ENCODE measurements around the gene PIGR. TPM values are rescaled to one million over a fixed set of nuclear protein-coding genes. Genes with fewer than 3 reads are reported as not detected.

PIGR gene
- total and polyA plus RNA-seq, 2 of the 4 experiments (the other 2 are of a cell fraction), result not detected

DNA sequence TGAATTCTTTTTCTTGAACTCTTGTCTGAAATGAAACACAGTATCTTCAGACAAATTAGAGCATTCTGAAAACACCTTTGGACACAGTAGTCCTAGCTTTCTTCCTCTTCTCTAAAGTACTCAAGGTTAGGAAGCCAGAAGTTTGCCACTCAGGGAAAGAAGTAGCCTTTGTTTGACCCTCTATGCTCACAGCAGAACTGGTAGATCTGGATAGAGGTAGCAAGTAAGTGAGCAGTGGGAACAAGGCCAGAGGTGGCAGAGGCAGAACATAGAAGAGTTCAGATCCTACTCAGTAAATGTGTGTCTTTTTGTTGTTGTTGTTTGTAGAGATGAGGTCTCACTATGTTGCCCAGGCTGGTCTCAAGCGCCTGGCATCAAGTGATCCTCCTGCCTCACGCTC, 7.4 kb upstream of the PIGR start:
- peaks cover 3% of the 10 kb centered on the region for H3K9me3 ChIP-seq (ENCODE audit: control insufficient read depth, insufficient read depth, low read length)
- H2BK5ac ChIP-seq (ENCODE audit: low read depth, low read length, poor library complexity, severe bottlenecking), result no peak overlapping the region
- no peaks in the 10 kb centered on the region for H4K20me1 ChIP-seq (ENCODE audit: insufficient read depth, low read length)
- no peaks in the 10 kb centered on the region for H3K36me3 ChIP-seq (ENCODE audit: control insufficient read depth, insufficient read depth, low read length)
- intact Hi-C loops (cut with micrococcal nuclease), result no loop called here
- H3K27me3 ChIP-seq (ENCODE audit: control insufficient read depth, insufficient read depth, low read length), result peaks cover 57% of the 10 kb centered on the region
- no peak overlapping the region for H2AK9ac ChIP-seq (replicated peaks; ENCODE audit: low read depth, low read length, poor library complexity)
- TF ChIP-seq FOS (IDR thresholded peaks at IDR 0.05; ENCODE audit: low read depth, low read length), result no peak
- TF ChIP-seq MAFK (IDR thresholded peaks at IDR 0.05; ENCODE audit: low read depth, low read length), result no peak
- TF ChIP-seq, protein P1, sequence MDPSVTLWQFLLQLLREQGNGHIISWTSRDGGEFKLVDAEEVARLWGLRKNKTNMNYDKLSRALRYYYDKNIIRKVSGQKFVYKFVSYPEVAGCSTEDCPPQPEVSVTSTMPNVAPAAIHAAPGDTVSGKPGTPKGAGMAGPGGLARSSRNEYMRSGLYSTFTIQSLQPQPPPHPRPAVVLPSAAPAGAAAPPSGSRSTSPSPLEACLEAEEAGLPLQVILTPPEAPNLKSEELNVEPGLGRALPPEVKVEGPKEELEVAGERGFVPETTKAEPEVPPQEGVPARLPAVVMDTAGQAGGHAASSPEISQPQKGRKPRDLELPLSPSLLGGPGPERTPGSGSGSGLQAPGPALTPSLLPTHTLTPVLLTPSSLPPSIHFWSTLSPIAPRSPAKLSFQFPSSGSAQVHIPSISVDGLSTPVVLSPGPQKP (IDR thresholded peaks at IDR 0.05; ENCODE audit: borderline replicate concordance, low read depth, low read length), result no peak
- TF ChIP-seq MXI1 (IDR thresholded peaks at IDR 0.05; ENCODE audit: borderline replicate concordance, low read depth, low read length), result no peak
- no peak for TF ChIP-seq RCOR1 (IDR thresholded peaks at IDR 0.05; ENCODE audit: insufficient replicate concordance, low read length)
- no peak for TF ChIP-seq SMC3 (IDR thresholded peaks at IDR 0.05; ENCODE audit: low read depth, low read length)
- no peak for TF ChIP-seq MAZ (IDR thresholded peaks at IDR 0.05; ENCODE audit: borderline replicate concordance, low read depth, low read length)
- TF ChIP-seq CHD1 (IDR thresholded peaks at IDR 0.05; ENCODE audit: low read depth, low read length), result no peak
- TF ChIP-seq RAD21 (IDR thresholded peaks at IDR 0.05; ENCODE audit: low read length), result no peak
- TF ChIP-seq, protein P2, sequence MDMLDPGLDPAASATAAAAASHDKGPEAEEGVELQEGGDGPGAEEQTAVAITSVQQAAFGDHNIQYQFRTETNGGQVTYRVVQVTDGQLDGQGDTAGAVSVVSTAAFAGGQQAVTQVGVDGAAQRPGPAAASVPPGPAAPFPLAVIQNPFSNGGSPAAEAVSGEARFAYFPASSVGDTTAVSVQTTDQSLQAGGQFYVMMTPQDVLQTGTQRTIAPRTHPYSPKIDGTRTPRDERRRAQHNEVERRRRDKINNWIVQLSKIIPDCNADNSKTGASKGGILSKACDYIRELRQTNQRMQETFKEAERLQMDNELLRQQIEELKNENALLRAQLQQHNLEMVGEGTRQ (IDR thresholded peaks at IDR 0.05; ENCODE audit: low read depth, low read length), result no peak
- TF ChIP-seq POLR2A (IDR thresholded peaks at IDR 0.05; ENCODE audit: low read depth, low read length), result no peak
- no peak for TF ChIP-seq RFX5 (IDR thresholded peaks at IDR 0.05; ENCODE audit: low read depth, low read length)
- no peak for TF ChIP-seq CEBPB (IDR thresholded peaks at IDR 0.05; ENCODE audit: low read depth, low read length)
- TF ChIP-seq, protein P3, sequence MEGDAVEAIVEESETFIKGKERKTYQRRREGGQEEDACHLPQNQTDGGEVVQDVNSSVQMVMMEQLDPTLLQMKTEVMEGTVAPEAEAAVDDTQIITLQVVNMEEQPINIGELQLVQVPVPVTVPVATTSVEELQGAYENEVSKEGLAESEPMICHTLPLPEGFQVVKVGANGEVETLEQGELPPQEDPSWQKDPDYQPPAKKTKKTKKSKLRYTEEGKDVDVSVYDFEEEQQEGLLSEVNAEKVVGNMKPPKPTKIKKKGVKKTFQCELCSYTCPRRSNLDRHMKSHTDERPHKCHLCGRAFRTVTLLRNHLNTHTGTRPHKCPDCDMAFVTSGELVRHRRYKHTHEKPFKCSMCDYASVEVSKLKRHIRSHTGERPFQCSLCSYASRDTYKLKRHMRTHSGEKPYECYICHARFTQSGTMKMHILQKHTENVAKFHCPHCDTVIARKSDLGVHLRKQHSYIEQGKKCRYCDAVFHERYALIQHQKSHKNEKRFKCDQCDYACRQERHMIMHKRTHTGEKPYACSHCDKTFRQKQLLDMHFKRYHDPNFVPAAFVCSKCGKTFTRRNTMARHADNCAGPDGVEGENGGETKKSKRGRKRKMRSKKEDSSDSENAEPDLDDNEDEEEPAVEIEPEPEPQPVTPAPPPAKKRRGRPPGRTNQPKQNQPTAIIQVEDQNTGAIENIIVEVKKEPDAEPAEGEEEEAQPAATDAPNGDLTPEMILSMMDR (conservative IDR thresholded peaks at IDR 0.05; ENCODE audit: low read depth, low read length), result no peak
- TF ChIP-seq BHLHE40 (IDR thresholded peaks at IDR 0.05; ENCODE audit: low read depth, low read length), result no peak
- TF ChIP-seq NFE2L2 (IDR thresholded peaks at IDR 0.05; ENCODE audit: low read depth, low read length), result no peak
- H2BK15ac ChIP-seq (ENCODE audit: low read depth, low read length), result no peak overlapping the region
- no peak overlapping the region for H3K9ac ChIP-seq (ENCODE audit: low read depth, low read length)
- H2BK120ac ChIP-seq (ENCODE audit: low read depth, low read length), result no peak overlapping the region
- WGBS, 2 experiments (ENCODE audit: extremely low coverage in 2 of 2, insufficient read length in 1 of 2), result 100% methylated on average over 1 of the region's 2 CpGs; no CpG with 5 or more reads in 1 of the 2 experiments
- H2AK5ac ChIP-seq (ENCODE audit: low read depth, low read length), result no peak overlapping the region
- no peak overlapping the region for H2BK20ac ChIP-seq (ENCODE audit: low read depth, low read length)
- H3K56ac ChIP-seq (ENCODE audit: extremely low read depth, insufficient read depth, low read length), result no peak overlapping the region
- BruUV-seq (replicated peaks), result no TSS peak
- ChIA-PET POLR2A (ENCODE audit: unreplicated experiment) (no interaction called here), CTCF (no interaction called here)
- DNase-seq, result no peak
- dilution Hi-C loops (cut with HindIII; ENCODE audit: low sequenced_read_pairs, unreplicated experiment), result no loop called here
- no peak overlapping the region for H4K91ac ChIP-seq (ENCODE audit: insufficient read depth, low read depth, low read length)
- H3K27ac ChIP-seq (ENCODE audit: insufficient read depth, low read length), result no peak overlapping the region
- no peaks in the 10 kb centered on the region for H3K79me1 ChIP-seq (ENCODE audit: low read depth in 1 of 2, low read length in 2 of 2)
- no peaks in the 10 kb centered on the region for H3K9me1 ChIP-seq (ENCODE audit: insufficient read depth, low read length)
- H4K5ac ChIP-seq (ENCODE audit: low read depth, low read length), result no peak overlapping the region
- H3K4me3 ChIP-seq (ENCODE audit: insufficient read depth, low read depth, low read length), result no peak overlapping the region
- no peak overlapping the region for H3K4ac ChIP-seq (ENCODE audit: low read depth, low read length)
- in situ Hi-C loops (cut with MboI; ENCODE audit: low sequenced_read_pairs), result no loop called here
- H3K18ac ChIP-seq (ENCODE audit: low read depth, low read length), result no peak overlapping the region
- H3K14ac ChIP-seq (replicated peaks; ENCODE audit: low read depth, low read length), result no peak overlapping the region
- no peak overlapping the region for H4K8ac ChIP-seq (ENCODE audit: low read depth in 2 of 2, low read length in 2 of 2)
- H2AFZ ChIP-seq (replicated peaks; ENCODE audit: low read length, poor library complexity), result no peak overlapping the region
- H3K4me1 ChIP-seq (ENCODE audit: control insufficient read depth, insufficient read depth, low read length), result no peaks in the 10 kb centered on the region
- no peak overlapping the region for H3K4me2 ChIP-seq (ENCODE audit: low read depth, low read length)
- no peak overlapping the region for H3K23ac ChIP-seq (ENCODE audit: low read depth, low read length)
- no peak for ATAC-seq (ENCODE audit: low read depth)

Data from IMR-90 (cell line).